Left forelimb (tissue), 1 donor: ENCODE measurements around the gene SGTA.
"Not testable (repeated sequence)": the region's sequence is repeated elsewhere in the genome, so short reads cannot be mapped to it uniquely, and the experiment has no call there.

ENCODE experiments used
- DNase-seq: peaks from one replicate; pipeline ENCODE4 v3.0.0-alpha.2; 2018; ENCODE audit warnings: low spot score

The SGTA gene

GRCh38 chr19:2713170-2713569, 69.9 kb downstream of the SGTA start:
- DNase-seq: not testable (repeated sequence)

GRCh38 chr19:2711875-2712205, 71.2 kb downstream of the SGTA start:
- DNase-seq: no peak

GRCh38 chr19:2711172-2711874, 71.8 kb downstream of the SGTA start:
- no peak for DNase-seq

- DNase-seq: no peak
Measured at GRCh38 chr19:2706251-2706650, 76.8 kb downstream of the SGTA start.
